Panc1 (cell line): ENCODE data around the gene KLC1. TPM values are rescaled to one million over a fixed set of nuclear protein-coding genes. Genes with fewer than 3 reads are reported as not detected.
"Not testable (repeated sequence)": the region's sequence is repeated elsewhere in the genome, so short reads cannot be mapped to it uniquely, and the experiment has no call there.

Experiments used
- ATAC-seq: fragments of 200-7000 bp; cut with Tn5 transposase; 2 replicates; pipeline ENCODE4 v1.9.1; 2020; ENCODE audit warnings: mild to moderate bottlenecking, moderate library complexity
- BruUV-seq: library from RNA; stranded (reverse); fragments of 400-500 nt; replicated peaks from 2 replicates; lab custom pipeline; 2021; lab: Mats Ljungman, UMichigan
- CTCF ChIA-PET: fragments of 300-600 bp; sonication (Branson Sonifier 250); formaldehyde crosslinking; loops from one replicate; lab custom pipeline; 2022; ENCODE audit warnings: antibody characterized with exemption; lab: Charles Lee
- POLR2A ChIA-PET: fragments of 300-600 bp; sonication (Branson Sonifier 250); formaldehyde crosslinking; loops from one replicate; lab custom pipeline; 2022; ENCODE audit warnings: antibody characterized with exemption; lab: Charles Lee
- DNase-seq: peaks from one replicate; pipeline ENCODE4 v3.0.0-alpha.2; 2010; ENCODE audit warnings: low read depth, low spot score
- H3K27ac ChIP-seq: 2 replicates; pipeline ENCODE4 v1.5.1; 2011; ENCODE audit warnings: mild to moderate bottlenecking, low read length, inconsistent platforms
- H3K27me3 ChIP-seq: fragments of 200-500 bp; sonication (Bioruptor generic); 2 replicates; pipeline ENCODE4 v1.6.0; 2014; ENCODE audit warnings: low read length, inconsistent platforms; ENCODE audit not compliant: control insufficient read depth, insufficient read depth
- H3K36me3 ChIP-seq: fragments of 200-500 bp; sonication (Bioruptor generic); 2 replicates; pipeline ENCODE4 v1.5.1; 2014; ENCODE audit warnings: inconsistent platforms, mild to moderate bottlenecking, low read length, moderate library complexity; ENCODE audit not compliant: control insufficient read depth, insufficient read depth
- H3K4me1 ChIP-seq: 2 replicates; pipeline ENCODE4 v1.5.1; 2011; ENCODE audit warnings: inconsistent platforms, mild to moderate bottlenecking, low read length, moderate library complexity; ENCODE audit not compliant: control insufficient read depth, insufficient read depth
- H3K4me3 ChIP-seq, 2 experiments: 2 replicates each; pipeline ENCODE4 v1.5.1; 2011 to 2012; ENCODE audit warnings: low read depth in 2 of 2, low read length in 2 of 2, mild to moderate bottlenecking in 2 of 2, inconsistent platforms in 1 of 2, moderate library complexity in 1 of 2
- H3K9me3 ChIP-seq: fragments of 200-500 bp; sonication (Bioruptor generic); 2 replicates; pipeline ENCODE4 v1.5.1; 2014; ENCODE audit warnings: low read depth, mild to moderate bottlenecking, inconsistent platforms, low read length, moderate library complexity; ENCODE audit not compliant: control insufficient read depth, insufficient read depth
- CTCF ChIP-seq: fragments of 450-650 bp; IDR thresholded peaks from 2 replicates; pipeline ENCODE4 v1.5.1; 2017; ENCODE audit warnings: mild to moderate bottlenecking
- POLR2AphosphoS5 ChIP-seq: IDR thresholded peaks from 2 replicates; pipeline ENCODE4 v1.6.1; 2012; ENCODE audit warnings: mild to moderate bottlenecking, low read depth, low read length, moderate library complexity
- REST ChIP-seq, 2 experiments: IDR thresholded peaks; 2 replicates each; pipeline ENCODE4 v1.6.1; 2011 to 2012; ENCODE audit warnings: low read depth in 2 of 2, control low read depth in 1 of 2, low read length in 1 of 2, mild to moderate bottlenecking in 1 of 2, moderate library complexity in 1 of 2; ENCODE audit not compliant: insufficient read depth in 1 of 2
- SIN3A ChIP-seq: IDR thresholded peaks from 2 replicates; pipeline ENCODE4 v1.6.1; 2012; ENCODE audit warnings: low read depth, mild to moderate bottlenecking, low read length, moderate library complexity, borderline replicate concordance; ENCODE audit not compliant: insufficient read depth
- TCF7L2 ChIP-seq: IDR thresholded peaks from 2 replicates; pipeline ENCODE4 v1.6.1; 2011; ENCODE audit warnings: mild to moderate bottlenecking, low read depth, low read length, inconsistent platforms
- in situ Hi-C: cut with HindIII; loops from 2 replicates; pipeline ENCODE4 v1.10.0; 2016; ENCODE audit warnings: low sequenced_read_pairs, low pct_unique_long_range_greater_than_20kb
- intact Hi-C: fragments of 100-400 bp; cut with micrococcal nuclease; formaldehyde crosslinking; loops from one replicate; pipeline ENCODE4 v1.10.0; 2022; ENCODE audit not compliant: unreplicated experiment
- total RNA-seq: library from RNA; stranded (reverse); gene quantifications from one replicate; pipeline ENCODE4 v1.2.1, GENCODE V29; 2021; ENCODE audit not compliant: unreplicated experiment

The KLC1 gene
- total RNA-seq, 1 experiment from 2014 or later, result 98.0 TPM

- TF ChIP-seq TCF7L2 (no peak), POLR2AphosphoS5 (no peak), CTCF (no peak), SIN3A (no peak)
- DNase-seq (no peak), ATAC-seq (no peak)
- Histone ChIP-seq H3K9me3 (no peaks in the 10 kb centered on the region), H3K36me3 (peaks cover 12% of the 10 kb centered on the region; the same call in 1 of the 2 replicates), H3K27ac (no peak overlapping the region), H3K27me3 (no peaks in the 10 kb centered on the region), H3K4me1 (no peaks in the 10 kb centered on the region), H3K4me3 (no peak overlapping the region)
- no TSS peak for BruUV-seq
- POLR2A ChIA-PET, result no interaction called here
- in situ Hi-C loops (no loop called here), intact Hi-C loops (no loop called here)
- CTCF ChIA-PET, result no interaction called here
Measured at GRCh38 chr14:103651585-103651984, 22.6 kb downstream of the KLC1 start.

- CTCF ChIA-PET, result no interaction called here
- POLR2A ChIA-PET, result interaction anchor here (0.7 kb wide), 1 partner anchor 34 kb away, joined by 6 read pairs; no protein-coding TSS in a partner anchor
- intact Hi-C loops, result no loop called here
Measured at GRCh38 chr14:103652806-103653205, 23.8 kb downstream of the KLC1 start.

GRCh38 chr14:103653336-103653735, 24.3 kb downstream of the KLC1 start:
- CTCF ChIA-PET, BruUV-seq, H3K27me3 ChIP-seq, in situ Hi-C loops, ATAC-seq, H3K27ac ChIP-seq, POLR2A ChIA-PET, intact Hi-C loops, H3K4me1 ChIP-seq, H3K9me3 ChIP-seq, DNase-seq, H3K4me3 ChIP-seq: not testable (repeated sequence)
- H3K36me3 ChIP-seq, result peaks cover 12% of the 10 kb centered on the region

More at GRCh38 chr14:103652806-103653205, 23.8 kb downstream of the KLC1 start:
- Histone ChIP-seq H3K4me1 (no peaks in the 10 kb centered on the region), H3K27me3 (no peaks in the 10 kb centered on the region), H3K36me3 (peaks cover 12% of the 10 kb centered on the region), H3K9me3 (no peaks in the 10 kb centered on the region), H3K4me3 (no peak overlapping the region), H3K27ac (no peak overlapping the region)
- no TSS peak for BruUV-seq
- no peak for TF ChIP-seq SIN3A
- TF ChIP-seq REST (IDR thresholded peaks at IDR 0.05; ENCODE audit: insufficient read depth in 1 of 2, low read depth in 2 of 2, low read length in 1 of 2), result no peak
- no peak for TF ChIP-seq CTCF
- no peak for TF ChIP-seq TCF7L2
- TF ChIP-seq POLR2AphosphoS5, result no peak
- DNase-seq (no peak), ATAC-seq (no peak)
- in situ Hi-C loops, result no loop called here
